K562 (cell line): ENCODE data around the gene ADIPOR2. TPM values are rescaled to one million over a fixed set of nuclear protein-coding genes. Genes with fewer than 3 reads are reported as not detected.
A peak's percentile ranks its signal among the peaks of the same experiment; 100 is the strongest.

ENCODE experiments used
- CC2D1A ChIP-seq: fragments of 450-650 bp; IDR thresholded peaks from 2 replicates; pipeline ENCODE4 v1.6.1; 2017; ENCODE audit warnings: mild to moderate bottlenecking
- HDAC2 ChIP-seq: fragments of 450-650 bp; IDR thresholded peaks from 2 replicates; pipeline ENCODE4 v1.6.1; 2016; ENCODE audit warnings: mild to moderate bottlenecking
- MAZ ChIP-seq, 2 experiments: fragments of 450-650 bp in 1 of 2; sonication (generic) in 1 of 2; formaldehyde crosslinking; IDR thresholded peaks in 1 of 2; conservative IDR thresholded peaks in 1 of 2; 2 replicates each; pipeline versions ENCODE4 v1.4.0 to v1.5.0; 2020; ENCODE audit warnings: mild to moderate bottlenecking in 1 of 2, missing genetic modification reagents in 1 of 2
- NBN ChIP-seq: fragments of 450-650 bp; IDR thresholded peaks from 2 replicates; pipeline ENCODE4 v1.6.1; 2016; ENCODE audit warnings: low read depth, mild to moderate bottlenecking
- NCOR1 ChIP-seq: fragments of 450-650 bp; IDR thresholded peaks from 2 replicates; pipeline ENCODE4 v1.6.1; 2016; ENCODE audit warnings: mild to moderate bottlenecking, moderate library complexity
- NFIC ChIP-seq: fragments of 450-650 bp; IDR thresholded peaks from 2 replicates; pipeline ENCODE4 v1.6.1; 2017; ENCODE audit warnings: mild to moderate bottlenecking, inconsistent platforms
- RBM17 ChIP-seq: fragments of 200-400 bp; formaldehyde crosslinking; IDR thresholded peaks from 2 replicates; pipeline ENCODE4 v1.6.1; 2017; ENCODE audit warnings: low read depth, mild to moderate bottlenecking, low read length, borderline replicate concordance
- SNRNP70 ChIP-seq: fragments of 200-400 bp; formaldehyde crosslinking; optimal IDR thresholded peaks from 2 replicates; pipeline ENCODE3; 2017; ENCODE audit warnings: low read depth, low read length
- TRIM24 ChIP-seq, 2 experiments: fragments of 450-650 bp; IDR thresholded peaks; 2 replicates each; pipeline ENCODE4 v1.6.1; 2016
- polyA plus RNA-seq, 8 experiments: library from polyadenylated mRNA; depleted of rRNA in 4 of 8; stranded (reverse) in 5 of 8; unstranded in 3 of 8; fragments of >200 nt; fragmentation: Nextera tagmentation in 2 of 8; fragmentation: Illumina TruSeq in 1 of 8; extraction: Ambion mirVana in 2 of 8; extraction: Trizol in 1 of 8; gene quantifications; 2 replicates each; pipeline versions ENCODE4 v1.2.1 to v1.2.3, GENCODE V29; 2011 to 2014; ENCODE audit warnings: inconsistent platforms in 1 of 8, missing spikeins in 1 of 8
- total RNA-seq, 7 experiments: library from RNA; depleted of rRNA in 6 of 7; stranded (reverse); fragments of >200 nt in 6 of 7; fragmentation: Illumina TruSeq in 2 of 7; extraction: Trizol in 2 of 7; gene quantifications; 2 replicates each; pipeline versions ENCODE4 v1.2.1 to v1.2.3, GENCODE V29; 2011 to 2021; ENCODE audit warnings: low replicate concordance in 1 of 7
- TF ChIP-seq, protein P1 (sequence below): fragments of 450-650 bp; IDR thresholded peaks from 2 replicates; pipeline ENCODE4 v1.6.1; 2018; ENCODE audit warnings: mild to moderate bottlenecking, low read depth; ENCODE audit not compliant: partially characterized antibody
- TF ChIP-seq, protein P2 (sequence below): fragments of 250-450 bp; sonication (Bioruptor Pico); IDR thresholded peaks from 2 replicates; pipeline ENCODE4 v1.8.0; 2022; ENCODE audit warnings: moderate library complexity, mild to moderate bottlenecking, inconsistent platforms
- TF ChIP-seq, protein P3 (sequence below): fragments of 150-350 bp; conservative IDR thresholded peaks from 2 replicates; pipeline ENCODE4 v1.6.1; 2014; ENCODE audit warnings: low read length
- TF ChIP-seq, protein P4 (sequence below): fragments of 450-650 bp; IDR thresholded peaks from 2 replicates; pipeline ENCODE4 v1.6.1; 2017; ENCODE audit warnings: antibody characterized with exemption, mild to moderate bottlenecking
- TF ChIP-seq, protein P5 (sequence below), 3 experiments: fragments of 200-800 bp in 1 of 3; sonication (Bioruptor generic) in 1 of 3; sonication (generic) in 1 of 3; formaldehyde crosslinking in 1 of 3; IDR thresholded peaks; 2 replicates each; pipeline versions ENCODE4 v1.6.1 to v1.8.0; 2016 to 2022; ENCODE audit warnings: mild to moderate bottlenecking in 2 of 3, missing compliant biosample characterization in 2 of 3, missing genetic modification characterization in 2 of 3, missing genetic modification reagents in 1 of 3
- TF ChIP-seq, protein P6 (sequence below): fragments of 200-800 bp; sonication (Bioruptor generic); IDR thresholded peaks from 2 replicates; pipeline ENCODE4 v1.6.1; 2017; ENCODE audit warnings: missing genetic modification characterization, missing compliant biosample characterization

Gene ADIPOR2
- total and polyA plus RNA-seq, 9 of the 15 experiments (the other 6 are each of a cell fraction or from before 2014, with no cell fraction given): 10.9 to 63.5 (median 46.0) TPM

DNA sequence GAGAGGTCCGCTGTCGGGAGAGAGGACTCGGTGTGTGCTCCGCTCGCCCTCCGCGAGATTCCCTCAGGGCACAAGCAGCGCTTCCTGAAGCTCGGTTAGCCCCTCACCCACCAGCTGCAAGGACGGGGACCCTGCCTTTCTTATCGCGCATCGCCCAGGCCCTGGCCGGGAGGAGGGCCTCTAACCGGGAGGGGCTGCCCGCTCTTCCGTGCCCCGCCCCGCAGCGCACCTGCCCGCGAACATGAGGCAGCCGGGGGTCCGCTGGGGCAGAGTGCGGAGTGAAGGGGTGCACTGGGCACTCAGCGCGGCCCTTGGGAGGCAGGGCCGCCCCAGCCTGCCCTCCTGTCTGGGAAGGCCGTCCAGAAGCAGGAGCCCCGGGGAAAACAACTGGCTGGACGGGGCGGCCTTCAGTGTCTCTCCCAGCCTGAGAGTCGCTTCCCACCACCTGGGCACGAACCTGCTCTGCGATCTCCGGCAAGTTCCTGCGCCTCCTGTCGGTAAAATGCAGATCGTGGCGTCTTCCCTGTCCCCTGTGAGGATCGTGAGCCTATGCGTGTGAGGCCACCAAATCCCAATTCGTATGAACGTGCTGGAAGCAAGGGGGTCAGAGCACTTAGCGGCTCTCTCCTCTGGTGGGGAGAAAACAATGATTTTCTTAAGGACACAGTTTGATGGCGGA lies 28.0 kb upstream of the ADIPOR2 start (continued):
- TF ChIP-seq, protein P1, sequence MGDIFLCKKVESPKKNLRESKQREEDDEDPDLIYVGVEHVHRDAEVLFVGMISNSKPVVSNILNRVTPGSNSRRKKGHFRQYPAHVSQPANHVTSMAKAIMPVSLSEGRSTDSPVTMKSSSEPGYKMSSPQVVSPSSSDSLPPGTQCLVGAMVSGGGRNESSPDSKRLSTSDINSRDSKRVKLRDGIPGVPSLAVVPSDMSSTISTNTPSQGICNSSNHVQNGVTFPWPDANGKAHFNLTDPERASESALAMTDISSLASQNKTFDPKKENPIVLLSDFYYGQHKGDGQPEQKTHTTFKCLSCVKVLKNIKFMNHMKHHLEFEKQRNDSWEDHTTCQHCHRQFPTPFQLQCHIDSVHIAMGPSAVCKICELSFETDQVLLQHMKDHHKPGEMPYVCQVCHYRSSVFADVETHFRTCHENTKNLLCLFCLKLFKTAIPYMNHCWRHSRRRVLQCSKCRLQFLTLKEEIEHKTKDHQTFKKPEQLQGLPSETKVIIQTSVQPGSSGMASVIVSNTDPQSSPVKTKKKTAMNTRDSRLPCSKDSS: no peak
- TF ChIP-seq CC2D1A: no peak
- TF ChIP-seq SNRNP70: no peak
- no peak for TF ChIP-seq RBM17
- TF ChIP-seq, protein P2, sequence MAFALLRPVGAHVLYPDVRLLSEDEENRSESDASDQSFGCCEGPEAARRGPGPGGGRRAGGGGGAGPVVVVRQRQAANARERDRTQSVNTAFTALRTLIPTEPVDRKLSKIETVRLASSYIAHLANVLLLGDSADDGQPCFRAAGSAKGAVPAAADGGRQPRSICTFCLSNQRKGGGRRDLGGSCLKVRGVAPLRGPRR: no peak
- no peak for TF ChIP-seq HDAC2
- TF ChIP-seq, protein P3, sequence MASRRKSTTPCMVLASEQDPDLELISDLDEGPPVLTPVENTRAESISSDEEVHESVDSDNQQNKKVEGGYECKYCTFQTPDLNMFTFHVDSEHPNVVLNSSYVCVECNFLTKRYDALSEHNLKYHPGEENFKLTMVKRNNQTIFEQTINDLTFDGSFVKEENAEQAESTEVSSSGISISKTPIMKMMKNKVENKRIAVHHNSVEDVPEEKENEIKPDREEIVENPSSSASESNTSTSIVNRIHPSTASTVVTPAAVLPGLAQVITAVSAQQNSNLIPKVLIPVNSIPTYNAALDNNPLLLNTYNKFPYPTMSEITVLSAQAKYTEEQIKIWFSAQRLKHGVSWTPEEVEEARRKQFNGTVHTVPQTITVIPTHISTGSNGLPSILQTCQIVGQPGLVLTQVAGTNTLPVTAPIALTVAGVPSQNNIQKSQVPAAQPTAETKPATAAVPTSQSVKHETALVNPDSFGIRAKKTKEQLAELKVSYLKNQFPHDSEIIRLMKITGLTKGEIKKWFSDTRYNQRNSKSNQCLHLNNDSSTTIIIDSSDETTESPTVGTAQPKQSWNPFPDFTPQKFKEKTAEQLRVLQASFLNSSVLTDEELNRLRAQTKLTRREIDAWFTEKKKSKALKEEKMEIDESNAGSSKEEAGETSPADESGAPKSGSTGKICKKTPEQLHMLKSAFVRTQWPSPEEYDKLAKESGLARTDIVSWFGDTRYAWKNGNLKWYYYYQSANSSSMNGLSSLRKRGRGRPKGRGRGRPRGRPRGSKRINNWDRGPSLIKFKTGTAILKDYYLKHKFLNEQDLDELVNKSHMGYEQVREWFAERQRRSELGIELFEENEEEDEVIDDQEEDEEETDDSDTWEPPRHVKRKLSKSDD: no peak
- TF ChIP-seq, protein P4, sequence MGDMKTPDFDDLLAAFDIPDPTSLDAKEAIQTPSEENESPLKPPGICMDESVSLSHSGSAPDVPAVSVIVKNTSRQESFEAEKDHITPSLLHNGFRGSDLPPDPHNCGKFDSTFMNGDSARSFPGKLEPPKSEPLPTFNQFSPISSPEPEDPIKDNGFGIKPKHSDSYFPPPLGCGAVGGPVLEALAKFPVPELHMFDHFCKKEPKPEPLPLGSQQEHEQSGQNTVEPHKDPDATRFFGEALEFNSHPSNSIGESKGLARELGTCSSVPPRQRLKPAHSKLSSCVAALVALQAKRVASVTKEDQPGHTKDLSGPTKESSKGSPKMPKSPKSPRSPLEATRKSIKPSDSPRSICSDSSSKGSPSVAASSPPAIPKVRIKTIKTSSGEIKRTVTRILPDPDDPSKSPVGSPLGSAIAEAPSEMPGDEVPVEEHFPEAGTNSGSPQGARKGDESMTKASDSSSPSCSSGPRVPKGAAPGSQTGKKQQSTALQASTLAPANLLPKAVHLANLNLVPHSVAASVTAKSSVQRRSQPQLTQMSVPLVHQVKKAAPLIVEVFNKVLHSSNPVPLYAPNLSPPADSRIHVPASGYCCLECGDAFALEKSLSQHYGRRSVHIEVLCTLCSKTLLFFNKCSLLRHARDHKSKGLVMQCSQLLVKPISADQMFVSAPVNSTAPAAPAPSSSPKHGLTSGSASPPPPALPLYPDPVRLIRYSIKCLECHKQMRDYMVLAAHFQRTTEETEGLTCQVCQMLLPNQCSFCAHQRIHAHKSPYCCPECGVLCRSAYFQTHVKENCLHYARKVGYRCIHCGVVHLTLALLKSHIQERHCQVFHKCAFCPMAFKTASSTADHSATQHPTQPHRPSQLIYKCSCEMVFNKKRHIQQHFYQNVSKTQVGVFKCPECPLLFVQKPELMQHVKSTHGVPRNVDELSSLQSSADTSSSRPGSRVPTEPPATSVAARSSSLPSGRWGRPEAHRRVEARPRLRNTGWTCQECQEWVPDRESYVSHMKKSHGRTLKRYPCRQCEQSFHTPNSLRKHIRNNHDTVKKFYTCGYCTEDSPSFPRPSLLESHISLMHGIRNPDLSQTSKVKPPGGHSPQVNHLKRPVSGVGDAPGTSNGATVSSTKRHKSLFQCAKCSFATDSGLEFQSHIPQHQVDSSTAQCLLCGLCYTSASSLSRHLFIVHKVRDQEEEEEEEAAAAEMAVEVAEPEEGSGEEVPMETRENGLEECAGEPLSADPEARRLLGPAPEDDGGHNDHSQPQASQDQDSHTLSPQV: peak; percentile 72
- TF ChIP-seq NBN: no peak
- no peak for TF ChIP-seq TRIM24 (IDR thresholded peaks at IDR 0.05)
- TF ChIP-seq NCOR1: no peak
- TF ChIP-seq NFIC: peak; percentile 36
- peak; percentile 50 to 82; a peak in 3 of 4 replicates for TF ChIP-seq MAZ (CRISPR knock-in tag; conservative IDR thresholded peaks at IDR 0.05 in 1 of 2, IDR thresholded peaks at IDR 0.05 in 1 of 2)
- TF ChIP-seq, protein P5, sequence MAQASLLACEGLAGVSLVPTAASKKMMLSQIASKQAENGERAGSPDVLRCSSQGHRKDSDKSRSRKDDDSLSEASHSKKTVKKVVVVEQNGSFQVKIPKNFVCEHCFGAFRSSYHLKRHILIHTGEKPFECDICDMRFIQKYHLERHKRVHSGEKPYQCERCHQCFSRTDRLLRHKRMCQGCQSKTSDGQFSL (CRISPR knock-in tag; IDR thresholded peaks at IDR 0.05): no peak
- TF ChIP-seq, protein P5 (tag; IDR thresholded peaks at IDR 0.05): no peak
- TF ChIP-seq, protein P6, sequence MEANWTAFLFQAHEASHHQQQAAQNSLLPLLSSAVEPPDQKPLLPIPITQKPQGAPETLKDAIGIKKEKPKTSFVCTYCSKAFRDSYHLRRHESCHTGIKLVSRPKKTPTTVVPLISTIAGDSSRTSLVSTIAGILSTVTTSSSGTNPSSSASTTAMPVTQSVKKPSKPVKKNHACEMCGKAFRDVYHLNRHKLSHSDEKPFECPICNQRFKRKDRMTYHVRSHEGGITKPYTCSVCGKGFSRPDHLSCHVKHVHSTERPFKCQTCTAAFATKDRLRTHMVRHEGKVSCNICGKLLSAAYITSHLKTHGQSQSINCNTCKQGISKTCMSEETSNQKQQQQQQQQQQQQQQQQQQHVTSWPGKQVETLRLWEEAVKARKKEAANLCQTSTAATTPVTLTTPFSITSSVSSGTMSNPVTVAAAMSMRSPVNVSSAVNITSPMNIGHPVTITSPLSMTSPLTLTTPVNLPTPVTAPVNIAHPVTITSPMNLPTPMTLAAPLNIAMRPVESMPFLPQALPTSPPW (CRISPR knock-in tag): peak; percentile 55
